DND-41 (cell line): ENCODE results near the gene SGMS1.
"Not testable (repeated sequence)": the region's sequence is repeated elsewhere in the genome, so short reads cannot be mapped to it uniquely, and the experiment has no call there.

Source experiments
- ATAC-seq: fragments of 200-7000 bp; cut with Tn5 transposase; 3 replicates; pipeline ENCODE4 v1.9.1; 2021; ENCODE audit warnings: low read depth; ENCODE audit not compliant: insufficient read depth
- DNase-seq: peaks from one replicate; pipeline ENCODE4 v3.0.0-alpha.2; 2020
- H2AFZ ChIP-seq: 2 replicates; pipeline ENCODE4 v1.6.0; 2012; ENCODE audit warnings: low read depth, low read length
- H3K27ac ChIP-seq: 2 replicates; pipeline ENCODE4 v1.5.1; 2012; ENCODE audit warnings: low read length, inconsistent platforms
- H3K27me3 ChIP-seq: fragments of 200-600 bp; sonication (generic); 2 replicates; pipeline ENCODE4 v1.6.0; 2012; ENCODE audit warnings: low read length, mild to moderate bottlenecking, inconsistent platforms; ENCODE audit not compliant: insufficient read depth, poor library complexity
- H3K36me3 ChIP-seq: 2 replicates; pipeline ENCODE4 v1.5.1; 2012; ENCODE audit warnings: low read length, inconsistent platforms; ENCODE audit not compliant: insufficient read depth
- H3K4me1 ChIP-seq: 2 replicates; pipeline ENCODE4 v1.5.1; 2012; ENCODE audit warnings: mild to moderate bottlenecking, low read length; ENCODE audit not compliant: insufficient read depth
- H3K4me2 ChIP-seq: 2 replicates; pipeline ENCODE4 v1.6.0; 2012; ENCODE audit warnings: mild to moderate bottlenecking, moderate library complexity, low read length, inconsistent platforms; ENCODE audit not compliant: insufficient read depth
- H3K4me3 ChIP-seq, 2 experiments: fragments of 200-600 bp in 1 of 2; shearing (Covaris generic) in 1 of 2; 2 replicates each; pipeline ENCODE4 v1.5.1; 2012 to 2016; ENCODE audit warnings: inconsistent platforms in 2 of 2, low read length in 2 of 2, mild to moderate bottlenecking in 2 of 2, low read depth in 1 of 2, moderate library complexity in 1 of 2
- H3K79me2 ChIP-seq: 2 replicates; pipeline ENCODE4 v1.6.0; 2012; ENCODE audit warnings: low read length, inconsistent platforms; ENCODE audit not compliant: insufficient read depth
- H3K9ac ChIP-seq: 2 replicates; pipeline ENCODE4 v1.6.0; 2012; ENCODE audit warnings: low read depth, mild to moderate bottlenecking, inconsistent platforms, low read length, moderate library complexity
- H3K9me3 ChIP-seq: 2 replicates; pipeline ENCODE4 v1.5.1; 2012; ENCODE audit warnings: low read length, moderate library complexity, mild to moderate bottlenecking, inconsistent platforms; ENCODE audit not compliant: insufficient read depth, severe bottlenecking
- H4K20me1 ChIP-seq: 2 replicates; pipeline ENCODE4 v1.6.0; 2012; ENCODE audit warnings: low read length; ENCODE audit not compliant: insufficient read depth
- EZH2 ChIP-seq: IDR thresholded peaks from 3 replicates; pipeline ENCODE4 v1.6.1; 2012; ENCODE audit warnings: borderline replicate concordance, low read depth, mild to moderate bottlenecking, moderate library complexity, low read length, inconsistent platforms; ENCODE audit not compliant: severe bottlenecking
- TF ChIP-seq, protein P1 (sequence below): IDR thresholded peaks from 2 replicates; pipeline ENCODE4 v1.5.1; 2012; ENCODE audit warnings: borderline replicate concordance, low read length, moderate library complexity, mild to moderate bottlenecking; ENCODE audit not compliant: poor library complexity, severe bottlenecking; ENCODE audit errors: extremely low read depth

SGMS1 gene

DNA sequence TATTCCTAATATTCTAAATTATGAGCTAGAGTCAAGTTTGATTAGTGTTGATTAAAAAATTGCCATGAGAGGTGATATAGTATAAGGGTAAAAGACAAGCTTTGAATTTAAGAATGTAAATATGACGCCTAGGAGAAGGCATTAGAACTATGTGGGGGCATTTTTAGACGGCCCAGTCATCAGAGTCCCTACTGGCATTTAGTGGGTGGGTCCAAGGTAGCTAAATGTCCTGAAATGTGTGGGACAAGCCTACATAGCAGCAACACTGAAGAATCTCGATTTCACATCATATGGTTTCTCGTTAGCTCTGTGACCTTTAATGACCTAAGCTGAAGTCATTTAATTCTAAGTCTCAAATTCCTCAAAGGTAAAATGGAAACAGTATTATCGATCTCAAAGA lies 133.5 kb downstream of the SGMS1 start:
- H3K36me3 ChIP-seq, result no peaks in the 10 kb centered on the region

DNA sequence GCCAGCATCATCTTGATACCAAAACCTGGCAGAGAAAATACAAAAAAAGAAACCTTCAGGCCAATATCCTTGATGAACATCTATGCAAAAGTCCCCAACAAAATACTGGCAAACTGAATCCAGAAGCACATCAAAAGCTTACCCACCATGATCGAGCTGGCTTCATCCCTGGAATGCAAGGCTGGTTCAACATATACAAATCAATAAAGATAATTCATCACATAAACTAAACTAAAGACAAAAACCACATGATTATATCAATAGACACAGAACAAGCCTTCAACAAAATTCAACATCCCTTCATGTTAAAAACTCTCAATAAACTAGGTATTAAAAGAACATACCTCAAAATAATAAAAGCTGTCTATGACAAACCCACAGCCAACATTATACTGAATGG lies 139.2 kb downstream of the SGMS1 start:
- H3K4me1 ChIP-seq, H4K20me1 ChIP-seq, H3K4me2 ChIP-seq, H3K9me3 ChIP-seq, H3K27ac ChIP-seq, DNase-seq, H3K36me3 ChIP-seq, H2AFZ ChIP-seq, H3K27me3 ChIP-seq, H3K9ac ChIP-seq, H3K79me2 ChIP-seq, ATAC-seq, H3K4me3 ChIP-seq: not testable (repeated sequence)

More for the DNA sequence above, 133.5 kb downstream of the SGMS1 start:
- H3K9ac ChIP-seq, result no peak overlapping the region
- no peak overlapping the region for H3K4me3 ChIP-seq
- H3K4me1 ChIP-seq, result no peaks in the 10 kb centered on the region
- ATAC-seq, result no peak
- no peak overlapping the region for H3K27ac ChIP-seq
- no peaks in the 10 kb centered on the region for H3K27me3 ChIP-seq
- H3K9me3 ChIP-seq, result no peaks in the 10 kb centered on the region
- H4K20me1 ChIP-seq, result no peaks in the 10 kb centered on the region
- no peak overlapping the region for H2AFZ ChIP-seq
- TF ChIP-seq EZH2, result no peak
- TF ChIP-seq, protein P1, sequence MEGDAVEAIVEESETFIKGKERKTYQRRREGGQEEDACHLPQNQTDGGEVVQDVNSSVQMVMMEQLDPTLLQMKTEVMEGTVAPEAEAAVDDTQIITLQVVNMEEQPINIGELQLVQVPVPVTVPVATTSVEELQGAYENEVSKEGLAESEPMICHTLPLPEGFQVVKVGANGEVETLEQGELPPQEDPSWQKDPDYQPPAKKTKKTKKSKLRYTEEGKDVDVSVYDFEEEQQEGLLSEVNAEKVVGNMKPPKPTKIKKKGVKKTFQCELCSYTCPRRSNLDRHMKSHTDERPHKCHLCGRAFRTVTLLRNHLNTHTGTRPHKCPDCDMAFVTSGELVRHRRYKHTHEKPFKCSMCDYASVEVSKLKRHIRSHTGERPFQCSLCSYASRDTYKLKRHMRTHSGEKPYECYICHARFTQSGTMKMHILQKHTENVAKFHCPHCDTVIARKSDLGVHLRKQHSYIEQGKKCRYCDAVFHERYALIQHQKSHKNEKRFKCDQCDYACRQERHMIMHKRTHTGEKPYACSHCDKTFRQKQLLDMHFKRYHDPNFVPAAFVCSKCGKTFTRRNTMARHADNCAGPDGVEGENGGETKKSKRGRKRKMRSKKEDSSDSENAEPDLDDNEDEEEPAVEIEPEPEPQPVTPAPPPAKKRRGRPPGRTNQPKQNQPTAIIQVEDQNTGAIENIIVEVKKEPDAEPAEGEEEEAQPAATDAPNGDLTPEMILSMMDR, result no peak
- H3K4me2 ChIP-seq, result no peak overlapping the region
- no peaks in the 10 kb centered on the region for H3K79me2 ChIP-seq
- DNase-seq, result no peak

DNA sequence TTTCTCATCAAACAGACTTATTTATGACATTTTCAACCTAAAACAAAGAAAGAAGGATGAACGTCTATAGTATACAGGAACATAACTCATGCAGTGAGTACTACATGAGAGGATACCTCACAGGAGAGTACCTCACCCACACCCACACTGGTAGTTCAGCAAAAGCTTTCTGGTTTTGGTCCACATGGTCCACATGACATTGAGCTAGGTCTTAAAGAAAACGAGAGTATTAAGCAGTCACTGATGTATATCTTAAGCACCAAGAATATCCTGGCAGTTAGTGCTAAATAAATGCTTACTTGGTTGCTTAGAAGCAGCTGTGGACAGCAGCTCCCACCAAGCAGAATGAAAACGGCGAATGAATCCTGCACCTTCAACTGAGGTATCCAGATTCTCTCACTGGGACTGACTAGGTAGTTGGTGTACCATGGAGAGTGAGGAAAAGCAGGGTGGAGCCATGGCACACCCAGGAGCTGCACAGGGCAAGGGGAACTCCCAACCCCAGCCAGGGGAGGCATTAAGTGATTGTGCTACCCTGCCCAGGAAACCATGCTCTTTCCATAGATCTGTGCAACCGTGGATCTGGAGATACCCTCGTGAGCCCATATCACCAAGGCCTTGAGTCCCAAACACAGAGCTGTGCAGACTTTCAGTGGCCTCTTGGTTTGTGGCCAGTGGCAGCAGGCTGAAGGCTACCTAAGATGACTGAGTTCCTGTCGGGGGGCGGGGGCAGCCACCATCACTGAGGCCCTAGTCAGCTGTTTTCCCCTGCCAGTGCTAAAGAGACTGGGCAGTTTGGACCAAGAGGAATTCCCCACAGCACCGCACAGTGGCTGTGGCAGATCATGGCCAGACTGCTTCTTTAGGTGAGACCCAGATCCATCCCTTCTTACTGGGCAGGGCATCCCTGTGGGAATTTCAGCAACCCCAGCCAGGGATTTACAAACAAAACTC lies 143.4 kb downstream of the SGMS1 start:
- Histone ChIP-seq H3K27me3 (no peaks in the 10 kb centered on the region), H3K27ac (no peak overlapping the region), H3K79me2 (no peaks in the 10 kb centered on the region), H3K4me2 (no peak overlapping the region), H3K9ac (no peak overlapping the region), H3K4me1 (no peaks in the 10 kb centered on the region), H3K9me3 (peaks cover 3% of the 10 kb centered on the region), H3K4me3 (no peak overlapping the region), H3K36me3 (no peaks in the 10 kb centered on the region), H4K20me1 (no peaks in the 10 kb centered on the region), H2AFZ (no peak overlapping the region)
- no peak for DNase-seq
- no peak for TF ChIP-seq EZH2
- TF ChIP-seq, protein P1, result no peak
- ATAC-seq, result no peak
